IPS-15b (cell line): ENCODE data around the gene WIPF2.

Source experiments
- H3K27me3 ChIP-seq: one replicate; pipeline ENCODE4 v1.6.1; 2013; ENCODE audit warnings: low read length; ENCODE audit not compliant: control insufficient read depth, insufficient read depth
- H3K36me3 ChIP-seq: one replicate; pipeline ENCODE4 v1.6.1; 2013; ENCODE audit warnings: low read length; ENCODE audit not compliant: control insufficient read depth, insufficient read depth
- H3K4me1 ChIP-seq: one replicate; pipeline ENCODE4 v1.6.1; 2013; ENCODE audit warnings: mild to moderate bottlenecking, low read length; ENCODE audit not compliant: control insufficient read depth, insufficient read depth
- H3K4me3 ChIP-seq: one replicate; pipeline ENCODE4 v1.5.1; 2013; ENCODE audit warnings: low read depth, low read length
- H3K9ac ChIP-seq: one replicate; pipeline ENCODE4 v1.6.1; 2013; ENCODE audit warnings: low read depth, mild to moderate bottlenecking, low read length
- H3K9me3 ChIP-seq: one replicate; pipeline ENCODE4 v1.6.1; 2013; ENCODE audit warnings: mild to moderate bottlenecking, low read length; ENCODE audit not compliant: control insufficient read depth, insufficient read depth

Gene WIPF2

DNA sequence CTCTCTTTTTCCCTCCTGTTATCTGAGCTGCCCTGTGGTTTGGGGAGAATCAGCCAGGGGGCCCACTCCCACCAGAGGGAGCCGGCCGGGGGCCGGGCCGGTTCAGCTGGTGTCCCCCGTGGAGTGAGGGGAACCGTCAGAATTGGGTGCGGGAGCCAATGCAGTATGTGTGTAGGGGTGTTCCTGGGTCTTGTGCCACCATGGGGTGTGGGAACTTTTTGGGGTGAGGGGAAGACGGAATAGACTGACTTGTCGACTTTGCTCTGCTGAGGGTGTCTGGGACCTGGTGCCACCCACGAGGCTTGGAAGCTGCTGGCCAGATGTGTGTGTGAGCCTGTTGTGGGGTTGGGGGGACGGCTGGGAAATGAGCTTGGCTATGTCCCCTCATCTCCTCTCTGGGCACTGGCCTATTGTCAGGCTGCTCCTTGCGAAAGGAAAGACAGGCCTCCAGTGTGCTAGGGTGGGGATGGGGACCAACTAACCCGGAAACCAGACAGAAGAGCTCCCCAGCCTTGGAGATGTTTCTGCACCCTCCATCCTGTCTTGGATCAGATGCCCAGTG lies 99.8 kb downstream of the WIPF2 start:
- Histone ChIP-seq H3K9ac (no peak overlapping the region), H3K4me3 (peak overlapping the region; percentile 75), H3K27me3 (peaks cover 37% of the 10 kb centered on the region), H3K36me3 (no peaks in the 10 kb centered on the region), H3K9me3 (no peaks in the 10 kb centered on the region), H3K4me1 (peaks cover 10% of the 10 kb centered on the region)

GRCh38 chr17:40319651-40320540 lies 100.8 kb downstream of the WIPF2 start:
- Histone ChIP-seq H3K27me3 (peaks cover 37% of the 10 kb centered on the region), H3K9ac (no peak overlapping the region), H3K4me1 (peaks cover 10% of the 10 kb centered on the region), H3K4me3 (no peak overlapping the region), H3K9me3 (no peaks in the 10 kb centered on the region), H3K36me3 (no peaks in the 10 kb centered on the region)

DNA sequence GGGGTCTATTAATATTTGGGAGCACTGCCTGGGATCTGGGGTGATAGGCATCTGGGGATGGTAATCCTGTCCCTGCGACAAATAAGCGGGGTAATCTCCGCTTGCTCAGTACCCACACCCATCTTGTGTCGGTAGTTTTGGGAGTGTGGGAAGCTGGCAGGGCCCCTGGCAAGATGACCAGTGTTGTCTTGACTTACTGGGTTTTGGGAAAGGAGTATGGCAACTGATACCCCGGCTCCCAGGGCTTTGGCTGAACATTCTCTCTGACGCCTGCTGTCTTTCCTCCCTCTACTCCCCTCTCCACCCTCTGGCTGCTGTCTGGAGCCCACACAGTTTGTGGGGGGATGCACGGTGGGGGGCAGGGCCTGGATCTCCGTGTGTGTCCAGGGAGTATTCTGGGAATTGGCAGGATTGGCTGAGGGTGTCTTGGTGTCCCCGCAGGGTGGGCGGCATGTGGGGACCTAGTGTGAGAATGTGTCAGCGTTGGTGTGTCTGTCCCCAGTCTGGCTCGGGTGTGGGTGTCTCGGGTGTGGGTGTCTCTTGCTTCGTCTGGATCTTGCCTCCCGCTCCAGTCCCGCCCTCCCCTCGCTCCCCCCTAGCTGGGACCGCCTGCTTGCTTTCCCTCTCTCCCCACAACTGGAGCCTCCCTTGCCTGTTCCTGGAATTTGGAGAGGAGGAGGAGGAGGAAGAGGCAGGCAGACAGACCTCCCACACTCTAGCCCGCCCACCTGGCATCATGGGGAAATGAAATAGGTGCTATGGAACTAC lies 101.8 kb downstream of the WIPF2 start:
- Histone ChIP-seq H3K9ac (no peak overlapping the region), H3K4me1 (peaks cover 10% of the 10 kb centered on the region), H3K9me3 (no peaks in the 10 kb centered on the region), H3K4me3 (no peak overlapping the region), H3K36me3 (no peaks in the 10 kb centered on the region), H3K27me3 (peaks cover 34% of the 10 kb centered on the region)

DNA sequence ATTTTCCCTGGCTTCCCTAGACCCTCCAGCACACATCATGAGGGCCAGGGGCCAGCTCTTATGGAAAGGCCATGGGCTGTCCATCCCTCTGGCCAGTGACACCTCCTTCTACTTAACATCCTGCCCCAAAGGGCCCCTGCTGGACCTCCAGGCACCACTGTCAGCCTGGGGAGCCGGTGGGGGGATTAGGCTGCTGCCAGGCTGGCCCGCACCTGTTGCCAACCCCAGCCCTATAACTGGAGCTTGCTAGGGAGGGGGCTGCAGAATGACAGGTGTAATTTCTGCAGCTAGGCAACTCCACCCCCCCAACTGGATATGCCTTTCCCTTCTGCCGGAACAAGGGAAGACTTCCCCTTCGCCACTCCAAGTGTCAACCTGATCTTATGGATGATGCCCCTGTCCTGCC lies 102.4 kb downstream of the WIPF2 start:
- Histone ChIP-seq H3K4me3 (no peak overlapping the region), H3K4me1 (peaks cover 10% of the 10 kb centered on the region), H3K9me3 (no peaks in the 10 kb centered on the region), H3K9ac (no peak overlapping the region), H3K27me3 (peaks cover 28% of the 10 kb centered on the region), H3K36me3 (no peaks in the 10 kb centered on the region)

DNA sequence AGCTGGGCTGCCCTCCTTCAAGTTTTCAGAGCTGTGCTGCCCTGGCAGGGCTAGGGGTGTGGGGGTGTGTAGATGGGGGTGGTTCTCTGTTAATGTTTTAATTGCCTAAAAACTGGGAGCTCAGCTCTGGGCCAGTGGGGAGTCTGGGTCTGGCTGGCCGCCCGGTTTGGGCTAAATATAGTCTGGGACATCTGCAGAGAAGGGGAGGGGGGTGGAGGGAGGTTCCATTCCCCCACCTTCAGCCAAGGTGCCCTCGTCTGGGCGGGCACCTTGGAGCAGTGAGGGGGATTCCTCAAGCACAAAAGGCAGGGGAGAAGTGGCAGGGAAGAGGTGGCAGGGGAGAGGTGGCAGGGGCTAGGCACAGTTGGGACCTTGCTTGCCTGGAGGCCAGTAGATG lies 102.9 kb downstream of the WIPF2 start:
- Histone ChIP-seq H3K27me3 (peaks cover 26% of the 10 kb centered on the region), H3K4me1 (peaks cover 10% of the 10 kb centered on the region), H3K9me3 (no peaks in the 10 kb centered on the region), H3K9ac (no peak overlapping the region), H3K4me3 (no peak overlapping the region), H3K36me3 (no peaks in the 10 kb centered on the region)

- Histone ChIP-seq H3K4me3 (no peak overlapping the region), H3K4me1 (peaks cover 10% of the 10 kb centered on the region), H3K9me3 (no peaks in the 10 kb centered on the region), H3K36me3 (no peaks in the 10 kb centered on the region), H3K27me3 (peaks cover 22% of the 10 kb centered on the region), H3K9ac (no peak overlapping the region)
Observed at GRCh38 chr17:40322358-40323315, 103.5 kb downstream of the WIPF2 start.

DNA sequence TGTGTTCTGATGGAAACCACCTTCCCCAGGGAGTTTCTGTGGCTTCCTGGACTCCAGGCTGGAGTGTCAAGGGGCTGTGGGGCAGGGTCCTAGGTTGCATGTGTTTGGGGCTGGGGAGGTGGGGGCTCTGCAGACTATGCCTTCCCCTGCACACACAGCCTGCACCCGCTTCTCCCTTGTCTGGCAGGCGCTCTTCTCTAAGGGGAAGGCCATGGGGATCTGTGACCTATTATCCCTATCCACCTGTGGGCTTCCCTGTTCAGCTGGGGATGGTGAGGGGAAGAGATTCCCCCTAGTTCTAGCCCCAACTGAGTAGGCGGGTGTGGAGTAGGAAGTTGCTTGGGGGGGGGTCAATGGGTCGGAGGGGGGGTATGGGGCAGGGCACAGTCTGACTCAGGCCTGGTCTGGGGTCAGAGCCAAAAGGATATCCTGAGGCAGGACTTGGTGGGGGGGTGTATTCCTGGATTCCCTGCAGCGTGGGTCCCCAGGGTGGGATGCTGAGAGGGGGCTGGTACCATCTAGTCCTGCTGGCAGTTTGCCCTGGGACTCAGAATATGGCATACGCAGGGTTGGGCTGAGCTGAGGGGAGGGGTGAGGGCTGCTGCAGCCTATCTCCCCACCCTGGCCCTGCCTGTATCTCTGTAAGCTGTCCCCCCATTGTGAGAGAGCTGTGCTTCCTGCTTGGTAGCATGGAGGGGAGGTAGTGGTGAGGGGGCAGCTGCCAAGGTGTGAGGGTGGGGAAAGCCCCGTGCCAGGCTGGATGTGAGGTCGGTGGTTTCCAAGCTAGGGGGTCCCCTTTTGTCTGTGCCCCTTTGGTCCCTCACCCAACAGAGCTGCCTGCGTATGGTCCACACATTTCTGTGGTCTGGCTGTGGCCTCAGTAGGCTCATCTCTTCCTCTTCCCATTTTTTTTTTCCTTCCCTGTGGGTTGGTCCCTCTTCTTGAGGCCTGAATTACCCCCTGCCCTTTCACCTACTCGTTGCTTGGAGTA lies 104.6 kb downstream of the WIPF2 start:
- no peak overlapping the region for H3K4me3 ChIP-seq
- H3K4me1 ChIP-seq: peaks cover 10% of the 10 kb centered on the region
- H3K9ac ChIP-seq: no peak overlapping the region

DNA sequence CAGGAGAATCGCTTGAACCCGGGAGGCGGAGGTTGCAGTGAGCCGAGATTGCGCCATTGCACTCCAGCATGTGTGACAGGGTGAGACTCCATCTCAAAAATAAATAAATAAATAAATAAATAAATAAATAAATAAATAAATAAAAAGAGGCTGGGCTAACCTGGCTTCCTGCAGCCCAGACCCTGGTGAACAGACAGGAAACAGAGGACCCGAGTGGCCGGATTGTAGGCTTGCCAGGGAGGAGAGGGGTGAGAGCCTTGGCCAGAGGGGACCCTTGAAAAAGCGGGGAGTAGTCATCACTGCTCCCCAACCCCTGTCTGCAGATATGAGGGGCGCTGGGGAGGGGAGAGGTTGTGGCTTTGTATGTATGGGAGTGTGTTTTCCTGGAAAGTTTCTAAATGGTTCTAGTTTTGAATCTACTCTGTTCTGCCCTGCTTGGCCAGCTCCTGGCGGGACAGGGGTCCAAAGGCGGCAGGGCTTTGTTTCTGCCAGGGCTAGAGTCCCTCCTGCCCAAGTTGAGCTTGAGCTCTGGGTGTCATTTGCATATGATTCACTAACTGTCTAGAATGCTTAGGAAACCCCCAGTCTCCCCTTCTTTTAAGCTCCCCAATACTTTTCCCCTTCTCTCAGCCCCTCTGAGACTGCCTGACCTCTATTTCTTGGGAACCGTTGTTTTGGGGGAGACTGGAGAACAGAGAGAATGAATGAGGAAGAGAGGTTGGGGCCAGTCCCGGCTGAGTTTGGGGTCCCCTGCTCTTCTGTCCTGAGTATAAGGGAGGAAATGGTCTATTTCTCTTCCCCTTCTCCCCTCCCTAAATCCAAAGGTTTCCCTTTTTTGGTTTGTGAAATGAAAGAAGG lies 106.3 kb downstream of the WIPF2 start:
- H3K9me3 ChIP-seq: no peaks in the 10 kb centered on the region
- H3K4me1 ChIP-seq: peaks cover 10% of the 10 kb centered on the region
- H3K36me3 ChIP-seq: no peaks in the 10 kb centered on the region
- H3K9ac ChIP-seq: no peak overlapping the region
- no peak overlapping the region for H3K4me3 ChIP-seq
- peaks cover 5% of the 10 kb centered on the region for H3K27me3 ChIP-seq

More for the DNA sequence above, 104.6 kb downstream of the WIPF2 start:
- Histone ChIP-seq H3K36me3 (no peaks in the 10 kb centered on the region), H3K9me3 (no peaks in the 10 kb centered on the region), H3K27me3 (peaks cover 20% of the 10 kb centered on the region)

DNA sequence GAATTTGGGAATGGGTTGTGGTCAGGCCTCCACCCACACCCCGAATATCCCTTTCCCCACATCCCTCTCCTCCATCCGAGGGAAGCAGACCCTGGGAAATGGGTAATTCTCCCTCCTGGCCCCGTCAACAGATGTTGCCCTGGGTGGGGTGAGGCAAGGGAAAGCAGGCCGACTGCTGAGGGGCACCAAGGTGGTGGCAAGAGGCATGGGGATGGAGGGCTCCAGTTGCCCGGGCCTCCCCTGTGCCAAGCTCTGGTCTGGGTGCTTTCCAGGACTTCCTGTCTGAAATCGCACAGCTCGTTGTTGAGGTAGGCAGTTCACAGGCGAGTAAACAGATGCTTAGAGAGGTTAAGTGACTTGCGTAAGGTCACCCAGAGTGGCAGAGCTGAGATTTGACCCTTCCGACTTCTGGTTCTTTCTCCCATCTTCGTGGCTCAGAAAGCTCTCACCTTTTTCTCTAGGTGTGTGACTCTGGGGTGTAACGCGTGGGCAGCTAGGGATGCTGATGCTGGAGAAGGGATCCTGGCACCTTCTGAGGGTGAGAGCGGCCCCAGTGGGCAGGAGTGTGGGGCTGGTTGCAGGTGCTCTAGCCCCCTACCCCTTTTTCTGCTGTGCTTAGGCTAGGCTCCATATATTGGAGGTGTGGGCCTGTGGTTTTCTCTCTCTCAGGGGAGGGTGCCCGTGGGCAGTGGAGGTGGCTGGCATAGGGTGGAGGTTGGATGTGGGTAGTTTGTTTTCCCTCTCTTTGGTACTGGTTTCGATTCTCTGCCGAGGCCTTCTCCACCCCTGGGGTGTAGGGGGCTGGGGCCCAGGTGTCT lies 107.1 kb downstream of the WIPF2 start:
- Histone ChIP-seq H3K4me1 (peaks cover 7% of the 10 kb centered on the region), H3K4me3 (no peak overlapping the region), H3K27me3 (no peaks in the 10 kb centered on the region), H3K9ac (no peak overlapping the region), H3K36me3 (peaks cover 3% of the 10 kb centered on the region), H3K9me3 (no peaks in the 10 kb centered on the region)
